ENCODE measurements around the gene CTSW. TPM values are rescaled to one million over a fixed set of nuclear protein-coding genes. Genes with fewer than 3 reads are reported as not detected.

Gene CTSW
- polyA plus RNA-seq, 1 of the 3 experiments (the other 2 are of a cell fraction): 0.49 TPM

DNA sequence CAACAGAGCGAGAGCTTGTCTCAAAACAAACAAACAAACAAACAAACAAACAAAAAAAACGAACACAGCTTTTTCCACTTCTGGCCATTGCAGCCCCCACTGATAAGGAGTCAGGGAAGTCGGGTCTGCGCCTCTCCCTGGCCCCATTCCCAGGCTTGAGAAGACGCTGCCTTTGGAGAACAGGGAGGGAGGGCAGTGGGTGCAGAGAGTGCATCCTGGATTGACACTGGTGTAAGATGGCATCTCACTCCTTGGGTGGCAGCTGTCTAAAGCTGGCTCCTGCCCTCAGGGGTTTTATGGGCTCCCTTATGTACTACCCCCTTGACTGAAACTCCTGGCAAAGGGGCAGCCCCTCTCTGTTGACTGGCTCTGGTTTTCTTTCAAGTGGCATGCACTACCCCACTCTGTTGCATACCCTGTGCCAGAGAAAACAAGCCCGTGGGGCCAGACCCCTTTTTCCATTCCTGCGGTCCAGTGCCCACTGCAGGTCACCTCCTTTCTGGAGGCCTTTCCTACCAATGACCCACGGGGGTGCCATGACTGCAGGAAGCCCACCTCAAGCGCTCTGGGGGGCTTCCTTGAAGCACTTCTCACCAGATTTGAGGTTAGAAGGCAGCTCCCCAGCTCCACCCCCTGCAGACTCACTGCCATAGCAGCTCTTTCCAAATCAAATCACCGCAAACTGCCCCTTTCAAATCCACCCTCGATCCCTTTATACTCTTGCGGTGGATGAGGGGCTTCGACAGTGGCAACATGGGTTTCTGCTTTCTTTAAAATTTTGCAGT is 52.3 kb downstream of the CTSW start:
- Histone ChIP-seq H3K4me2 (no peak overlapping the region), H2AFZ (ENCODE audit: low read depth) (no peak overlapping the region)
- POLR2A ChIA-PET: no interaction called here

More for the DNA sequence above, 52.3 kb downstream of the CTSW start:
- Histone ChIP-seq H3F3A (replicated peaks; ENCODE audit: insufficient read depth) (peaks cover 9% of the 10 kb centered on the region), H3K36me3 (replicated peaks in 1 of 2; ENCODE audit: control insufficient read depth in 1 of 2, insufficient read depth in 2 of 2, low read length in 1 of 2) (peaks cover 0 to 5% of the 10 kb centered on the region in 2 experiments), H3K9me3 (no peaks in the 10 kb centered on the region), H3K9me2 (no peaks in the 10 kb centered on the region), H4K20me1 (ENCODE audit: insufficient read depth) (no peaks in the 10 kb centered on the region), H3K27me3 (ENCODE audit: insufficient read depth) (no peaks in the 10 kb centered on the region), H3K4me1 (ENCODE audit: control insufficient read depth in 1 of 2, insufficient read depth in 2 of 2, low read depth in 1 of 2, low read length in 1 of 2) (peaks cover 0 to 3% of the 10 kb centered on the region in 2 experiments; a peak in 1 of 4 replicates), H3K27ac (ENCODE audit: low read depth in 2 of 2, low read length in 1 of 2) (no peak overlapping the region), H3K79me2 (ENCODE audit: insufficient read depth) (no peaks in the 10 kb centered on the region), H3K9ac (no peak overlapping the region), H3K4me3 (ENCODE audit: low read depth in 2 of 2, low read length in 1 of 2) (no peak overlapping the region)
- no peak for DNase-seq
- CTCF ChIA-PET: interaction anchor here (0.6 to 4.0 kb wide), 7 partner anchors 9 to 728 kb away, joined by 3 to 22 read pairs (median 4); partner anchors contain the start of genes CCDC85B and FIBP
- TF ChIP-seq, protein P1, sequence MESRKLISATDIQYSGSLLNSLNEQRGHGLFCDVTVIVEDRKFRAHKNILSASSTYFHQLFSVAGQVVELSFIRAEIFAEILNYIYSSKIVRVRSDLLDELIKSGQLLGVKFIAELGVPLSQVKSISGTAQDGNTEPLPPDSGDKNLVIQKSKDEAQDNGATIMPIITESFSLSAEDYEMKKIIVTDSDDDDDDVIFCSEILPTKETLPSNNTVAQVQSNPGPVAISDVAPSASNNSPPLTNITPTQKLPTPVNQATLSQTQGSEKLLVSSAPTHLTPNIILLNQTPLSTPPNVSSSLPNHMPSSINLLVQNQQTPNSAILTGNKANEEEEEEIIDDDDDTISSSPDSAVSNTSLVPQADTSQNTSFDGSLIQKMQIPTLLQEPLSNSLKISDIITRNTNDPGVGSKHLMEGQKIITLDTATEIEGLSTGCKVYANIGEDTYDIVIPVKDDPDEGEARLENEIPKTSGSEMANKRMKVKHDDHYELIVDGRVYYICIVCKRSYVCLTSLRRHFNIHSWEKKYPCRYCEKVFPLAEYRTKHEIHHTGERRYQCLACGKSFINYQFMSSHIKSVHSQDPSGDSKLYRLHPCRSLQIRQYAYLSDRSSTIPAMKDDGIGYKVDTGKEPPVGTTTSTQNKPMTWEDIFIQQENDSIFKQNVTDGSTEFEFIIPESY (IDR thresholded peaks at IDR 0.05; ENCODE audit: borderline replicate concordance, low read depth): no peak
- no peak for TF ChIP-seq FOXM1 (IDR thresholded peaks at IDR 0.05; ENCODE audit: low read depth)
- TF ChIP-seq, protein P2, sequence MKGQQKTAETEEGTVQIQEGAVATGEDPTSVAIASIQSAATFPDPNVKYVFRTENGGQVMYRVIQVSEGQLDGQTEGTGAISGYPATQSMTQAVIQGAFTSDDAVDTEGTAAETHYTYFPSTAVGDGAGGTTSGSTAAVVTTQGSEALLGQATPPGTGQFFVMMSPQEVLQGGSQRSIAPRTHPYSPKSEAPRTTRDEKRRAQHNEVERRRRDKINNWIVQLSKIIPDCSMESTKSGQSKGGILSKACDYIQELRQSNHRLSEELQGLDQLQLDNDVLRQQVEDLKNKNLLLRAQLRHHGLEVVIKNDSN (IDR thresholded peaks at IDR 0.05; ENCODE audit: borderline replicate concordance, low read depth): no peak
- TF ChIP-seq, protein P3, sequence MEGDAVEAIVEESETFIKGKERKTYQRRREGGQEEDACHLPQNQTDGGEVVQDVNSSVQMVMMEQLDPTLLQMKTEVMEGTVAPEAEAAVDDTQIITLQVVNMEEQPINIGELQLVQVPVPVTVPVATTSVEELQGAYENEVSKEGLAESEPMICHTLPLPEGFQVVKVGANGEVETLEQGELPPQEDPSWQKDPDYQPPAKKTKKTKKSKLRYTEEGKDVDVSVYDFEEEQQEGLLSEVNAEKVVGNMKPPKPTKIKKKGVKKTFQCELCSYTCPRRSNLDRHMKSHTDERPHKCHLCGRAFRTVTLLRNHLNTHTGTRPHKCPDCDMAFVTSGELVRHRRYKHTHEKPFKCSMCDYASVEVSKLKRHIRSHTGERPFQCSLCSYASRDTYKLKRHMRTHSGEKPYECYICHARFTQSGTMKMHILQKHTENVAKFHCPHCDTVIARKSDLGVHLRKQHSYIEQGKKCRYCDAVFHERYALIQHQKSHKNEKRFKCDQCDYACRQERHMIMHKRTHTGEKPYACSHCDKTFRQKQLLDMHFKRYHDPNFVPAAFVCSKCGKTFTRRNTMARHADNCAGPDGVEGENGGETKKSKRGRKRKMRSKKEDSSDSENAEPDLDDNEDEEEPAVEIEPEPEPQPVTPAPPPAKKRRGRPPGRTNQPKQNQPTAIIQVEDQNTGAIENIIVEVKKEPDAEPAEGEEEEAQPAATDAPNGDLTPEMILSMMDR (IDR thresholded peaks at IDR 0.05): no peak
- TF ChIP-seq, protein P4, sequence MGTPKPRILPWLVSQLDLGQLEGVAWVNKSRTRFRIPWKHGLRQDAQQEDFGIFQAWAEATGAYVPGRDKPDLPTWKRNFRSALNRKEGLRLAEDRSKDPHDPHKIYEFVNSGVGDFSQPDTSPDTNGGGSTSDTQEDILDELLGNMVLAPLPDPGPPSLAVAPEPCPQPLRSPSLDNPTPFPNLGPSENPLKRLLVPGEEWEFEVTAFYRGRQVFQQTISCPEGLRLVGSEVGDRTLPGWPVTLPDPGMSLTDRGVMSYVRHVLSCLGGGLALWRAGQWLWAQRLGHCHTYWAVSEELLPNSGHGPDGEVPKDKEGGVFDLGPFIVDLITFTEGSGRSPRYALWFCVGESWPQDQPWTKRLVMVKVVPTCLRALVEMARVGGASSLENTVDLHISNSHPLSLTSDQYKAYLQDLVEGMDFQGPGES (IDR thresholded peaks at IDR 0.05; ENCODE audit: low read depth, low read length): no peak
- TF ChIP-seq GABPA (IDR thresholded peaks at IDR 0.05; ENCODE audit: low read depth): no peak
- no peak for TF ChIP-seq TAF1 (IDR thresholded peaks at IDR 0.05; ENCODE audit: borderline replicate concordance, low read depth, low read length)
- no peak for TF ChIP-seq TEAD4 (IDR thresholded peaks at IDR 0.05; ENCODE audit: borderline replicate concordance, insufficient read depth)
- no peak for TF ChIP-seq MEF2A (IDR thresholded peaks at IDR 0.05; ENCODE audit: borderline replicate concordance, low read depth)
- TF ChIP-seq SIN3A (IDR thresholded peaks at IDR 0.05; ENCODE audit: borderline replicate concordance, low read depth, low read length): no peak
- no peak for TF ChIP-seq NRF1 (IDR thresholded peaks at IDR 0.05; ENCODE audit: low read depth, low read length)
- TF ChIP-seq GATA2 (CRISPR knock-in tag; IDR thresholded peaks at IDR 0.05): no peak
- no peak for TF ChIP-seq JUND (IDR thresholded peaks at IDR 0.05)
- no peak for TF ChIP-seq EP300 (IDR thresholded peaks at IDR 0.05; ENCODE audit: borderline replicate concordance in 1 of 2, low read depth in 1 of 2, low read length in 1 of 2)
- TF ChIP-seq CHD2 (IDR thresholded peaks at IDR 0.05; ENCODE audit: low read length, partially characterized antibody): no peak
- 79% methylated on average over 13 of the region's 13 CpGs for WGBS (ENCODE audit: low lambda C conversion rate)

All from SK-N-SH (cell line).